Stimulated activated naive CD4-positive, alpha-beta T cell (primary cell): Measurements from ENCODE around the gene LARP1B.
"Not testable (repeated sequence)": the region's sequence is repeated elsewhere in the genome, so short reads cannot be mapped to it uniquely, and the experiment has no call there.

Source experiments
- DNase-seq, 6 experiments: peaks; one replicate each; lab custom pipeline; 2025; lab: John Stamatoyannopoulos, UW

LARP1B gene

DNA sequence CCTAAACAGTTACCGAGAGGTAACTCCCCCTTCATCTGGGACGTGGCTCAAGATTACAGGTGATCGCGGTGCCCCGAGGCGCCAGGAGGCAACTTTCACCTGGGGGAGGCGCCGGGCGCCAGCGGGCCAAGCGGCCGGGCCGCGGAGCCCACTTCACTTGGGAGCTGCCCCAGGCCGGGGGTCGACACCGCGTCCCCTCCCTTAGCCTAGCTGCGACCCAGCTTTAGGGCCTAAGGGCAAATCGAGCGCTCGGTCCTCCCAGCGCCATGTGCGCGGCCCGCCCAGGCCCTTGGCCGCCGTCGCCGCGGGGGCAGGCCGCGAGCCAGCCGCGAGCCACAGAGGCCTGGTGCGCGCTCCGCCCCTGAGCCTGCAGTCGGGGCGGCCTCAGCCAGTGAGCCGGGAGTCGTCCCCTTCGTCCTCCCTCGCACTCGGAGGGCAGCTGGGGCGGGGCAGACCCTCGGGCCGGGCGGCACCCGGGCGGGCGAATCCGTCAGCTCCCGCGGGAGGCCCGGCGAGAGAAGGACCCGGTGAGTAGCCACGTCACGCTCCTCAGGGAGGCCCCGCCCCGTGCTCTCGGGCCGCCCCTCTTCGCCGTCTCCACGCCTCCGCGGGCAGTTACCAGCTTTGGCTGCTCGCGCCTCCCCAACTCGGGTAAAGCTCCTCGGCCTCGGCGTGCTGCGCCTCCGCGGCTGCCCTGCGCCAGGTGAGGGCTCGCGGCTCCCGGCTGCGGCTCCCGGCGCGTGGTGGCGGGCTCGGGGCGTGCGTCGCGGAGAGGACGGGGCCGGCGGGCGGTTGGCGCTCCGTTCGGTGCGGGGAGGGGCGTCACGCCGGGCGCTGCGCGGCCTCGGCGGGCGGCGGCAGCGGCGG lies at the start of gene LARP1B:
TSS of gene LARP1B (plus strand) at position 614 of the 867 bp plus-strand sequence. CDS start 13,640 bp downstream, outside the sequence.
- peak; percentile 81 to 89 (median 86) for DNase-seq

DNA sequence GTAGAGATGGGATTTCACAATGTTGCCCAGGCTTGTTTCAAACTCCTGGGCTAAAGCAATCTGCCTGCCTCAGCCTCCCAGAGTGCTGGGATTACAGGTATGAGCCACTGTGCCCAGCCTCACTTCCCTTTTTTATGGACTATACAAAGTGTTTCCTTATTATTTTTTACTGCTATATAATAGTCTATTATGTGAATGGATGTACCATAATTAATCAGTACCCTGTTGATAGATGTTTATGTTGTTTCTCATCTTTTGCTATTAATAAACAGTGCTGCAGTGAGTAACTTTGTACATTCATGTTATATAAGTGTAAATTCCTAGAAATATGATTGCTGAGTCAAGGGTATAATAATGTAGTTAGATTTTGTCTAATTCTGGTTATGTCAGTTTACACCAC lies 35.8 kb upstream of the LARP1B start:
- DNase-seq = no peak

DNA sequence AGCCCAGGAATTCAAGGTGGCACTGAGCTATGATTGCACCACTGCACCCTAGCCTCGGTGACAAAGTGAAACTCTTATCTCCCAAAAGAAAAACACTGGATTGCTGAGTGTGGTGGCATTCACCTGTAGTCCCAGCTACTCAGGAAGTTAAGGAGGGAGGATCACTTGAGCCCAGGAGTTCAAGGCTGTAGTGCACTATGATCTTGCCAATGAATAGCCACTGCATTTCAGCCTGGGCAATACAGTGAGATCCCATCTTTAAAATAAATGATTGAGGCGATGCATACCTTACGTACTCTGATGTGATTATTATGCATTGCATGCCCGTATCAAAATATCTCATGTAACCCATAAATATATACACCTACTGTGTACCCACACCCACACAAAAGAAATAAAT lies 31.2 kb upstream of the LARP1B start:
- no peak for DNase-seq

DNA sequence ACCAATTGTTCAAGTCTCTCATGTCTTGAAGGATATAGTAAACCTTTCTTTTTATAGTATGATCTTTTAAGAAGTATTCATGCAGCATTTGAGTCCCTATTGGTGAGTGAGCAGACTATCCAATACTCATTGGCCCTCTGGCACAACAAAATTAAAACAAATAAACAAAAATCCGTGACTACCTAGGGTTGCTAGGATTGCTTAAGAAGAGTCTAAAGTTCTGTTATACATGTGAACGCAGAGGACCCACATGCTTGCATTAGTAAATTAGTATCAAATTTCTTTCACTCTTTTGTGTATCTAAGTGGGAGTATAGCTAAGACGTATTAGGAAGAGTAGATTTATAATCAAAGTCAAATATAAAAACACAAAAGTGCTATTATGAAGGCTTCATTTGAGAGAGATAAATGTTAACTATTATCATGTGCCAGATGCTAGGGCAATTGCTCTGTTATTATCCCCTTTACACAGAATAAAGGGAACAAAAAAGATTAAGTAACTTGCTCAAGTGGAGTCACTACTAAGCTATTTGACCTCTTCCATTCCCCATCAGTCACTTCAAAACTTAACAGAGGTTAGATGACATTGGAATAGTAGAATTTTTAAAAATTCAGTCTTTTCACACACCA lies 29.2 kb upstream of the LARP1B start:
- DNase-seq = no peak

DNA sequence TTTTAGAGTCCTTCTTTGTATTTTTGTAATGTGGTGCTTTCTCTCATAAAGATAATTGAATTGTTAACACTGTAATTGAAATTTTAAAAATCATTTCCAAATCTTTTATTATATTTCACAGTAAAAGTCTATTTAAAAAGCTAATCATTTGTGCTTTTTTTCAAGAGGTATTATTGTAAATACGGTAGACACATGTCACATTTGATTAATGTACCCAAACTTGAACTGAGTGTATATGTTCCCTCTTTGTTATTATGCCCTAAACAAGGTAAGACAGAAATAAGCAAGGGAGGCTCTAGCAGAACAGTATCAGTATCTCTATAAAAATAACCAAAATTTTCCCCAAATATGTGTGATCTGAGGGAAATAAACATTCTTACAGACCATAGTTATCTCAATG lies 21.5 kb upstream of the LARP1B start:
- no peak for DNase-seq

DNA sequence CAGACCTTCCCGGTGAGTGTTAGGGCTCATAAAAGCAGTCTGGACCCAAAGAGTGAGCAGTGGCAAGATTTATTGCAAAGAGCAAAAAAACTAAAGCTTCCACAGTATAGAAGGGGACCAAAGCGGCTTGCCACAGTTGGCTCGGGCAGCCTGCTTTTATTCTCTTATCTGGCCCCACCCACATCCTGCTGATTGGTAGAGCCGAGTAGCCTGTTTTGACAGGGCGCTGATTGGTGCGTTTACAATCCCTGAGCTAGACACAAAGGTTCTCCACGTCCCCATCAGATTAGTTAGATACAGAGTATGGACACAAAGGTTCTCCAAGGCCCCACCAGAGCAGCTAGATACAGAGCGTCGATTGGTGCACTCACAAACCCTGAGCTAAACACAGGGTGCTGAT lies 14.1 kb upstream of the LARP1B start:
- not testable (repeated sequence) for DNase-seq

DNA sequence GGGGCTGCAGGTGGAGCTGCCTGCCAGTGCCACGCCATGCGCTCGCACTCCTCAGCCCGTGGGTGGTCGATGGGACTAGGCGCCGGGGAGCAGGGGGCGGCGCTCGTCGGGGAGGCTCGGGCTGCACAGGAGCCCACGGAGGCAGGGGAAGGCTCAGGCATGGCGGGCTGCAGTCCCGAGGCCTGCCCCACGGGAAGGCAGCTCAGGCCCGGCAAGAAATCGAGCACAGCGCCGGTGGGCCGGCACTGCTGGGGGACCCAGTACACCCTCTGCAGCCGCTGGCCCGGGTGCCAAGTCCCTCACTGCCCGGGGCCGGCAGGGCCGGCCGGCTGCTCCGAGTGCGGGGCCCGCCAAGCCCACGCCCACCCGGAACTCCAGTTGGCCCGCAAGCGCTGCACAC lies 13.6 kb upstream of the LARP1B start:
- DNase-seq = not testable (repeated sequence)

DNA sequence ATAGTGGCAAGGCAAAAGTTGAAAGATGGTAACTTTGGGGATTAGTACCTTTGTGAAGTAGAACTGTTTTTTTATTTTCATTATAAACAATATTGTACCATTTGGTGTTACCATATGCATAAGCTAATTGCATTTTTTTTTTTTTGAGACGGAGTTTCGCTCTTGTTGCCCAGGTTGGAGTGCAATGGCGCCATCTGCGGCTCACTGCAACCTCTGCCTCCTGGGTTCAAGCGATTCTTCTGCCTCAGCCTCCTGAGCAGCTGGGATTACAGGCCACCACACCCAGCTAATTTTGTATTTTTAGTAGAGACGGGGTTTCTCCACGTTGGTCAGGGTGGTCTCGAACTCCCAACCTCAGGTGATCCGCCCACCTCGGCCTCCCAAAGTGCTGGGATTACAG lies 9.9 kb upstream of the LARP1B start:
- DNase-seq = peak in 1 of 6 experiments; percentile 2

DNA sequence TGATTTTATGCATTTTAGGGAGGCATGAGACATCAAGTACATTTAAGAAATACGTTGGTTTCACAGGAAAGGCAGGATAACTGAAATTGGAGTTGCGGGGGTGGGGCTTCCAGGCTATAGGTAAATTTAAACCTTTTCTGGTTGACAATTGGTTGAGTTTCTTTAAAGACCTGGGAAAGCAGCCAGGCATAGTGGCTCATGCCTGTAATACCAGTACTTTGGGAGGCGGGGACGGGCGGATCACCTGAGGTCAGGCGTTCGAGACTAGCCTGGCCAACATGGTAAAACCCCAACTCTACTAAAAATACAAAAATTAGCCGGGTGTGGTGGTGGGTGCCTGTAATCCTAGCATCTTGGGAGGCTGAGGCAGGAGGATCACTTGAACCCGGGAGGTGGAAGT lies 6.2 kb upstream of the LARP1B start:
- not testable (repeated sequence) for DNase-seq

DNA sequence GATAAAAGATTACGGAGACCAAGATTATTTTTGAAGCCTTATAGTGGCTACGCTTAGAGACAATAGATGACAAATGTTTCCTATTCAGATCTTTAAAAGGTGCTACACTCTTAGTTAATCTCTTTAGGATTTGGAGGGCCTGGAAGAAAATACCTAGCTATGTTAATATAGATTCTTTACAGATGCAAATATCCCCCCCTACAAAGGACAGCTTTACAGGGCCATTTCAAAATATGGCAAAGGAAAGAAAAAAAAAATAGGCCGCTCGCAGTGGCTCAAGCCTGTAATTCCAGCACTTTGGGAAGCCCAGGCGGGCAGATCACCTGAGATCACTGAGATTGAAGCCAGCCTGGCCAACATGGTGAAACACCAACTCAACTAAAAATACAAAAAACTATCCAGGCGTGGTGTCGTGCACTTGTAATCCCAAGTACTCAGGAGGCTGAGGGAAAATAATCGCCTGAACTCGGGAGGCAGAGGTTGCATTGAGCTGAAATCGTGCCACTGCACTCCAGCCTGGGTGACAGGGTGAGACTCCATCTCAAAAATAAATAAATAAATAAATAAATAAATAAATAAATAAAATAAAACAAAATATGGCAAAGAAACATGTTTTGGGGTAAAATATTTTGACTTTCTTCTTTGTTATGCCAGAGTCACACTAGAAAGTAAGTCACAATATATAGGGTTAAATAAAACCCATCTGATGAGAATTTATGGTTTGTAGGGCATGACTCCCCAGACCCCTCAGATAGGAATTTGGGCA lies 5.5 kb upstream of the LARP1B start:
- DNase-seq = not testable (repeated sequence)

DNA sequence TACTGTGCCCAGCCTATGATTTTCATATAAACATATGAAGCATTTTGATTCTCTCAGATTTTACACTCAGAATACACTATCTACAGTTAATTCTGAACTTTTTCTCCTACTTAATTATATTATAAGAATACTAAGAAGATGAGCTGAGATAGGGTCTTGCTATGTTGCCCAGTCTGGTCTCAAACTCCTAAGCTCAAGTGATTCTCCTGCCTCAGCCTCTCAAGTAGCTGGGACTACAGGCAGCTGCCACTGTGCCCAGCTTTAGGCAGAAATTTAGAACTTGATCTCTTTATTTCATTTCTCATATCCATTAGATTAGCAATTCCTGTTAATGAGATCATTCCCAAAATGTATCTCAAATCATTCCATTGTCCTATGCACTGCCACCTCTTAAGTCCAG lies 4.7 kb upstream of the LARP1B start:
- no peak for DNase-seq

DNA sequence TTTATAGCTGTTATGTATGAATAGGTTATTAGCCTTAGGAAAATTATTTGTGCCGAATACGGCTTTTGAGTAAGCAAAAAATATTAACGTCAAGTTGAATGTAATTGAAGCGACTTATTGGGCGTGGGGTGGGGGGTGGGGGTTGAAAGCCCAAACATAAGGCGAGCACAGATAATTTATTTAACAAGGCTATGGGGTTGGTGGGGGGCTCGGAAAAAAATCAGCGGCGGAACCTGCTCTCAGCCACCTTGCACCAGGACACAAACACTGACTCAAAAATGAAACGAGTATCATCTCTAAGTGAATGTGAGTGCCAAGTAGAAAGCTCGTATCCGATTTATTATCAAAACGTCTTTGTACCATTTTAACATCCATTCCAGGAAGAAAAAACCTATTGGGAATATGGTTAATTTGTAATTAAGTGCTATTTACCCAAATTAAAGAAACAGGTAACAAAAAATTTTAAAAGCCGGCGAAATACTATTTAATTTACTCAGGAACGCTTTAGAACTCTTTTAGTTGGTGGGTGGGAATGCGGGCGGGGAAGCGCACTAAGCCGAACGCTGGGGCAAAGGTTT lies 902 bp upstream of the LARP1B start:
- DNase-seq = no peak

DNA sequence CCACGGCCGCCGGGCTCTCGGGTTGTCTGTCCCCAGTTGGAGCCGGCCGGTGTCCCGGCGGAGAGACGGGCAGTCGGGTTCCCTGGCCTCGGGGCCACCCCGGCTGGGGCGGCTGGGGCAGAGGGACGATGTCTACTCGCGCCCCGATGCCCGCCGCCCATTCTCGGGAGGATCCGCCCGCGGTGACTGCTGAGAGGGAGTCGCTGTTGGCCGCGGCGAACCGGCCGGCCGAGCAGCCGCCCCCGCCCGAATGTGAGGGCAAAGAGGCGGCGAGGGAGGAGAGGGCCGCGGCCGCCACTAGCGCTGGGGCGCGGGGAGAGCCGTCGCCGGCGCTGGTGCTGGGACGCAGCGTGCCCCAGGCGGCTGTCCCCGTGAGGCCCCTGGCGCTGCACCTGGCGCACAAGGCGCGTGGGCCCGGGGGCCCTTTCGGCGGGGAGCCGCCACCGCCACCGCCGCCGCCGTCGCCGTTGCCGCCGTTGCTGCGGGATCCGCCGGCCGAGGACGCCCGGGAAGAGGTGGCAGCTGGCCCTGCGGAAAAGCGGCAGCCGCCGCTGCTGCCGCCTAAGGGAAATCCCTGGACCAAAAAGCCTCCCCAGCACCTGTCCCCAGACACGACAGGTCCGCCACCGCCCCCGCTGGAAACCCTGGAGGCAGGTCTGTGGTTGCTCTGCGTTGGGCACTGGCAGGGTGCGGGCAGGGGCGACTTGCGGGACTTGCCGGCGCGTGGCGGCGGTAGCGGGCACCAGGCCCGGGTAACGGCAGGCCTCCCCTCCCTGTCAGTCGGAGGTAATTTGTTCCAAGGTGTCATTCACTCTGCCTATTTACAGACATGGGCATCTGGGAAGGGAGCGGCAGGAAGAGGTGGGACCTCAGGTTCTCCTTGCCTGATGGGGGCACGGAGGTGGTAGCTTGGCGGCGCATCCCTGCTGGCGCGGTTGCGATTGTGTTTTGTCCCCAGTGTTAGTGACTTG lies 739 bp downstream of the LARP1B start:
- peak; percentile 41 to 69 (median 54) for DNase-seq

DNA sequence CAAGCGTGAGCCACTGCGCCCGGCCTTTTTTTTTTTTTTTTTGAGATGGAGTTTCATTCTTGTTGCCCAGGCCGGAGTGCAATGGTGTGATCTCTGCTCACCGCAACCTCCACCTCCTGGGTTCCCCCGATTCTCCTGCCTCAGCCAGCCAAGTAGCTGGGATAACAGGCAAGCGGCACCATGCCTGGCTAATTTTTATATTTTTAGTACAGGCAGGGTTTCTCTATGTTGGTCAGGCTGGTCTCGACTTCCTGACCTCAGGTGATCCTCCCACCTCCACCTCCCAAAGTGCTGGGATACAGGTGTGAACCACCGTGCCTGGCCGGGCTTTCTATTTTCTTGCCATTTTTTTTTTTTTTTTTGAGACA lies 5.3 kb downstream of the LARP1B start:
- DNase-seq = not testable (repeated sequence)

DNA sequence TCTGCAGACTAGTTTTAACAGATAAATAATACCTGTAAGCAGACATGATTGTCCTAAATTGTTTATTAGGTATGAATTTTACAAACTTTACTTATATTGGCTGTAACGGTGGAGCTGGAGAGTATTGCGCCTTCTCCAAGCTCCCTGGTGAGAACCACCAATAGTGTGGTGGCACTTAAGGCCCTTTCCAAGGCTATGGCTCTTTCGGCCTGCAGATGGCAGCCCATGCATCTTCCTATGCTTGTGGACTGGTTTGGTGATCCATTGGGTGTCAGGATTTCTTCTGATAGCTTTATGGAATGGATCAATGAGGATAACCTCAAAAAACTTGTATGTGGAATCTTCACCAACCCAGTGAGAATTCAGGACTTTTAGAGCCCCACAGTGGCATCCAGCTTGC lies 7.8 kb downstream of the LARP1B start:
- DNase-seq = no peak

DNA sequence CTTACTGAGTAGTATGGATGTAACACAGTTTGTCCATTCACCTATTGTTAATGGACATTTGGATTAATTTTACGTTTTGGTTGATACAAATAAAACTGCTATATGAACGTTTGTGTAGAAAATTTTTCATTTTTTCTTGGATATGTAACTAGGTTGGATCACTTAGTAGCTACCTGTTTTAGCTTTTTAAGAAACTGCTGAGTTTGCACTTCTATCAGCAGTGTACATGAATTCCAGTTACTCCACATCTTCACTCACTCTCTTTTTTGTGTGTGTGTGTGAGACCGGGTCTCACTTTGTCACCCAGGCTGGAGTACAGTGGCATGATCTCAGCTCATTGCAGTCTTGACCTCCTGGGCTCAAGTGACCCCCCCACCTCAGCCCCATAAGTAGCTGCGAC lies 15.4 kb downstream of the LARP1B start:
- DNase-seq = no peak

DNA sequence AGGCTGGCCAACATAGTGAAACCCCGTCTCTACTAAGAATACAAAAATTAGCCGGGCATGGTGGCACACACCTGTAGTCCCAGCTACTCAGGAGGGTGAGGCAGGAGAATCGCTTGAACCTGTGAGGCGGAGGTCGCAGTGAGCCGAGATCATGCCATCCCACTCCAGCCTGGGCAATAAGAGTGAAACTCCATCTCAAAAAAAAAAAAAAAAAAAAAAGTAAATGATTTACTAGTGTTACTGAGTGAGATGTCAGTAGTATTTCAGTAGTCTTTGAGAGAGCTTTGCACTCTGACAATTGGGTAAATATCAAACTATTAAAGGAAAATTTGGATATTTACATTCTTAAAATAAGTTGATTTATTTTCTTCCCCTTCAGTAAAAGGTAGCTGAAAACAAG lies 34.2 kb downstream of the LARP1B start:
- not testable (repeated sequence) for DNase-seq

DNA sequence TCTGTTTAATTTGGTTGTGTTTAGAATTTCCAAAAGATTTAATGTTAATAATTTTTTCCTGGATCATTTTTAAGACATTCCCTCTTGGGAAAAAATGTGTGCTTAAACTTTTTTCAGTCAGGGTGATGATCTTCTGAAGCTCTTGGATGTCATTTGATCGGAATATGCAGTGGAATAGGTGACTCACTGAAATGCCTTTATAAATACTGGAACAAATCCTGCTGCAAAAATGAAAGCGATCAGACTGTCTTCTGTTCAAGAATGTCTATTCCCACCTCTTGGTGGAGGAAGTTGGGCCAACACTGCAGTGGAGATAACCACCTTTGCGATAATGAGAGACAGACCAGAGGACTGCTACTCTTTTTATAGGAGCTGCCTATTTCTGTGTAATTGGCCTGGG lies 46.7 kb downstream of the LARP1B start:
- no peak for DNase-seq

DNA sequence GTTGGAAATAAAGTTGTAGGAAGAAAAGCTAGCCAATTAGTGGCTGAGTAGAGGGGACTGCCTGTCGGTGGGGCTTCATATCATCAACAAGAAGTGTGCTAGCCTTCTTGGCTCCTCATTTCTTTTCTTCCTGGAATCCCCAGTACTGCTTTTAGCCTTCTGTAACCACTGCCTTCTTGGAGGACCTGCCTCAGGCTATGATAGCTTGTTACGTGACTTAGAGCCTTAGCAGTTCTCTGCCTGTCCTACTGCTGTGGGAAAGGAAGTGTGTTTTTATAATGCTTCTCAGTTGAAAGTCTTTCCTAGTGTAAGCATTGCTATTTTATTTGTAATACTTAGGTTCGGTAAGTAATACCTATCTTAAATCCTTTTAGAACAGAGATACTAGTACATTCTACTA lies 61.9 kb downstream of the LARP1B start:
- no peak for DNase-seq

DNA sequence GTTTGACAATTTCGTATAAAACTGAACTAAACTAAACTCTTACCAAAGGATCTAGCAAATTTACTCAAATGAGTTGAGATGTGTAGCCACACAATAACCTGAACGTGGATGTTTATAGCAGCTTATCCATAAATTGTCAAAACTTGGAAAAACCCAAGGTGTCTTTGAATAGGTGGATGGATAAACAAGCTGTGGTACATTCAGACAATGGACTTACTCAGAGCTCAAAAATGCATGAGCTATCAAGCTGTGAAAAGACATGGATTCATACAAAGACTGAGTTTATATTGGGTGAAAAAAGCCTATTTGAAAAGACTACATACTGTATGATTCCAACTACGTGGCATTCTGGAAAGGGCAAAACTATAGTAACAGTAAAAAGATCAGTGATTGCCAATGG lies 69.5 kb downstream of the LARP1B start:
- DNase-seq = no peak

DNA sequence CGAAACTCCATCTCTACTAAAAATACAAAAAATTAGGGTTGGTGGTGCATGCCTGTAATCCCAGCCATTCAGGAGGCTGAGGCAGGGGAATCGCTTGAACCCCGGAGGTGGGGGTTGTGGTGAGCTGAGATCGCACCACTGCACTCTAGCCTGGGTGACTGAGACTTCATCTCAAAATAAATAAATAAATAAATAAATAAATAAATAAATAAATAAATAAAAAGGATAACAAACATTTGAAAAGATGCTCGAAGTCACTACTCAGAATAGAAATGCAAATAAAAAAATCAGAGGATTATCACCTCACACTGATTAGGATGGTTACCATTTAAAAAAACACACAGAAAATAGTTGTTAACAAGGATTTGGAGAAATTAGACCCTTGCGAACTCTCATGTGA lies 73.8 kb downstream of the LARP1B start:
- no peak for DNase-seq
